Thyroid gland (tissue), 4 donors: ENCODE measurements around the gene SLC16A8. TPM values are rescaled to one million over a fixed set of nuclear protein-coding genes. Genes with fewer than 3 reads are reported as not detected.
"Not testable (repeated sequence)": the region's sequence is repeated elsewhere in the genome, so short reads cannot be mapped to it uniquely, and the experiment has no call there.

Experiments used
- DNase-seq, 2 donors: peaks; one replicate each; pipeline ENCODE4 v3.0.0-alpha.2; 2019
- H3K27ac ChIP-seq, 3 donors: fragments of 200-600 bp; sonication (generic); 1 replicate in 2 of 3; 2 replicates in 1 of 3; pipeline ENCODE4 v1.5.1; 2016 to 2019; ENCODE audit warnings: mild to moderate bottlenecking in 1 of 3, moderate library complexity in 1 of 3
- H3K27me3 ChIP-seq: fragments of 200-600 bp; sonication (generic); one replicate; pipeline ENCODE4 v1.5.1; 2019
- H3K36me3 ChIP-seq, 2 donors: fragments of 200-600 bp; sonication (generic); one replicate each; pipeline ENCODE4 v1.5.1; 2016 to 2019
- H3K4me1 ChIP-seq, 2 donors: fragments of 200-600 bp; sonication (generic); one replicate each; pipeline ENCODE4 v1.5.1; 2017 to 2019
- H3K4me3 ChIP-seq, 3 donors: fragments of 200-600 bp; sonication (generic); replicated peaks in 1 of 3; 1 replicate in 2 of 3; 2 replicates in 1 of 3; pipeline ENCODE4 v1.5.1; 2016; ENCODE audit warnings: mild to moderate bottlenecking in 1 of 3
- H3K9me3 ChIP-seq: fragments of 200-600 bp; sonication (generic); one replicate; pipeline ENCODE4 v1.5.1; 2017
- CTCF ChIP-seq, 6 experiments: fragments of 200-600 bp in 3 of 6; fragments of 450-650 bp in 3 of 6; sonication (generic) in 3 of 6; IDR thresholded peaks; one replicate each; pipeline ENCODE4 v1.5.1; 2016 to 2019; ENCODE audit warnings: antibody characterized with exemption in 6 of 6, mild to moderate bottlenecking in 2 of 6, inconsistent platforms in 1 of 6, moderate library complexity in 1 of 6
- POLR2A ChIP-seq, 2 donors: fragments of 450-650 bp; IDR thresholded peaks; one replicate each; pipeline ENCODE4 v1.6.1; 2017; ENCODE audit warnings: antibody characterized with exemption in 2 of 2, mild to moderate bottlenecking in 2 of 2, moderate library complexity in 1 of 2
- WGBS, 2 donors: methylation state at CpG; one replicate each; pipeline ENCODE4 v1.1.5; 2017; 5-methylcytosine and 5-hydroxymethylcytosine counted together
- intact Hi-C: fragments of 100-400 bp; cut with DNase I; formaldehyde crosslinking; loops from one replicate; pipeline ENCODE4 v1.15.1; 2023
- total RNA-seq, 4 donors: library from RNA; depleted of rRNA; stranded (reverse); fragments of >200 nt; gene quantifications; one replicate each; pipeline ENCODE4 v1.2.3, GENCODE V29; 2016

Gene SLC16A8
- total RNA-seq, 4 donors from 2014 or later, result 0.88 to 1.0 TPM; not detected in 2

- peaks cover 0 to 7% of the 10 kb centered on the region in 2 donors for H3K4me1 ChIP-seq
- H3K9me3 ChIP-seq, result no peaks in the 10 kb centered on the region
- WGBS, 2 donors, result 89 to 90% methylated on average over 20 of the region's 20 CpGs
- no peak for TF ChIP-seq POLR2A (IDR thresholded peaks at IDR 0.05)
- TF ChIP-seq CTCF (IDR thresholded peaks at IDR 0.05), result no peak
- no peak overlapping the region for H3K4me3 ChIP-seq
- intact Hi-C loops, result no loop called here
- no peak overlapping the region for H3K27ac ChIP-seq
- H3K36me3 ChIP-seq, result no peaks in the 10 kb centered on the region
- no peaks in the 10 kb centered on the region for H3K27me3 ChIP-seq
- no peak for DNase-seq
These were observed 42.8 kb downstream of the SLC16A8 start for GRCh38 chr22:38040953-38041759.

GRCh38 chr22:38038890-38039812 lies 44.8 kb downstream of the SLC16A8 start:
- 67 to 72% methylated on average over 34 to 44 of the region's 46 CpGs for WGBS, 2 donors
- Histone ChIP-seq H3K4me1 (peaks cover 7 to 17% of the 10 kb centered on the region in 2 donors), H3K27me3 (no peaks in the 10 kb centered on the region), H3K27ac (peak overlapping the region; percentile 15 to 30 (median 17)), H3K9me3 (no peaks in the 10 kb centered on the region), H3K4me3 (no peak overlapping the region), H3K36me3 (no peaks in the 10 kb centered on the region)
- no peak for TF ChIP-seq POLR2A (IDR thresholded peaks at IDR 0.05)
- TF ChIP-seq CTCF (IDR thresholded peaks at IDR 0.05), result no peak
- intact Hi-C loops, result no loop called here
- peak; percentile 22 to 28 for DNase-seq

- H3K27me3 ChIP-seq, result no peaks in the 10 kb centered on the region
- no peak overlapping the region for H3K4me3 ChIP-seq
- no peaks in the 10 kb centered on the region for H3K36me3 ChIP-seq
- intact Hi-C loops, result no loop called here
- H3K4me1 ChIP-seq, result peaks cover 14 to 25% of the 10 kb centered on the region in 2 donors
- no peaks in the 10 kb centered on the region for H3K9me3 ChIP-seq
- no peak for DNase-seq
- H3K27ac ChIP-seq, result peak overlapping the region in 2 of 3 donors; percentile 15 to 30
- TF ChIP-seq CTCF (IDR thresholded peaks at IDR 0.05), result no peak
- TF ChIP-seq POLR2A (IDR thresholded peaks at IDR 0.05), result no peak
- 93 to 95% methylated on average over 21 to 23 of the region's 23 CpGs for WGBS, 2 donors
These were observed 45.6 kb downstream of the SLC16A8 start for GRCh38 chr22:38038426-38038825.

- H3K27ac ChIP-seq, intact Hi-C loops, H3K36me3 ChIP-seq, H3K9me3 ChIP-seq, H3K27me3 ChIP-seq, DNase-seq, H3K4me3 ChIP-seq: not testable (repeated sequence)
- peaks cover 23 to 33% of the 10 kb centered on the region in 2 donors for H3K4me1 ChIP-seq
- 83 to 88% methylated on average over 13 of the region's 13 CpGs for WGBS, 2 donors
These were observed 46.4 kb downstream of the SLC16A8 start for GRCh38 chr22:38037367-38038150.
